Measurements from ENCODE around the gene NEDD4L. TPM values are rescaled to one million over a fixed set of nuclear protein-coding genes. Genes with fewer than 3 reads are reported as not detected.

NEDD4L gene
- total RNA-seq, 2 experiments from 2014 or later = 3.2 to 3.3 TPM

DNA sequence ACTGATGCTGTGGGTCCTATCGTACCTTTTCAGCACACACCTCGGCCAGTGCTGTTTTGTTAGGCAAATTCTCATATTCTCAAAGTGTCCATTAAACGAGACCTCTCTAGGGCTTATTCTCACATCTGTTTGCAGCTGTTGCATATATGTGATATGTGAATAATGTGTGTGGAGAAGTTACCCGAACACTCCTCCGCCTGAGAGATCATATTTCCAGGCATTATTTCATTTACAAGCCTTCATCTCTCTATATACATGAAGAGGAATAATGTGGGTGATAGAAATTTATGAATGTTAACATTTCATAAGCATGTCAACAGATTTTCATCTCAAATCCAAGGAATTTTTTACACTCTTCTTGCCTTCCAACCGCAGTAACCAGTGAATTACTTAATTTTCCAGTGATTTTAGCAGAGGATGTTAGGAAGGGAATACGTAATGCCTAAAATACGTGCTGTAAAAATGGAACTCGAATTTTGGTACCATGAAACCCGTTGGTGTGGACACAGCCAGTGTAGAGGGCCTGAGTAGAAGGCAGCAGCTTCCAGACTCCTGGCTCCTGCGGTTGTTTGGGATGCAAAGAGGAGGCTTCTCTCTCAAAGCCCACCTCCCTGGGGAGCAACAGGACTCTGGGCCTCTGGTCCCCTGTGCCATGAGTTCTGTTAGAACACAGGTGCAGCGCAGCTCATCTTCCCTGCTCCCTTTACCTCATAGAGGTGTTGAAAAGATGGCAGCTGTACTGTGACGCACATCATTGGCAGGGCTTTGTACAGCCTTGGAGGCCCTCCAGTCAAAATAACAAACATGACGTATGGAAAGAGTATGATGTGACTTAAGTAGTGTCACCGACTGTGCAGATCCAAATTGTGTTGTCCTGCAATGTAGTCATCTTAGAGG lies 280.1 kb downstream of the NEDD4L start:
- no peaks in the 10 kb centered on the region for H3K36me3 ChIP-seq (ENCODE audit: insufficient read depth, low read length)
- BruUV-seq (replicated peaks) = no TSS peak
- H3K27ac ChIP-seq (ENCODE audit: low read depth, low read length, poor library complexity, severe bottlenecking) = no peak overlapping the region
- POLR2A ChIA-PET = no interaction called here
- no peak overlapping the region for H2AFZ ChIP-seq (ENCODE audit: low read length)
- no peak overlapping the region for H3K4me3 ChIP-seq (ENCODE audit: low read depth, low read length, poor library complexity, severe bottlenecking)
- no peaks in the 10 kb centered on the region for H3K9me3 ChIP-seq (ENCODE audit: low read length)
- TF ChIP-seq EZH2phosphoT487 (IDR thresholded peaks at IDR 0.05; ENCODE audit: borderline replicate concordance, low read depth, low read length) = no peak
- TF ChIP-seq, protein P1, sequence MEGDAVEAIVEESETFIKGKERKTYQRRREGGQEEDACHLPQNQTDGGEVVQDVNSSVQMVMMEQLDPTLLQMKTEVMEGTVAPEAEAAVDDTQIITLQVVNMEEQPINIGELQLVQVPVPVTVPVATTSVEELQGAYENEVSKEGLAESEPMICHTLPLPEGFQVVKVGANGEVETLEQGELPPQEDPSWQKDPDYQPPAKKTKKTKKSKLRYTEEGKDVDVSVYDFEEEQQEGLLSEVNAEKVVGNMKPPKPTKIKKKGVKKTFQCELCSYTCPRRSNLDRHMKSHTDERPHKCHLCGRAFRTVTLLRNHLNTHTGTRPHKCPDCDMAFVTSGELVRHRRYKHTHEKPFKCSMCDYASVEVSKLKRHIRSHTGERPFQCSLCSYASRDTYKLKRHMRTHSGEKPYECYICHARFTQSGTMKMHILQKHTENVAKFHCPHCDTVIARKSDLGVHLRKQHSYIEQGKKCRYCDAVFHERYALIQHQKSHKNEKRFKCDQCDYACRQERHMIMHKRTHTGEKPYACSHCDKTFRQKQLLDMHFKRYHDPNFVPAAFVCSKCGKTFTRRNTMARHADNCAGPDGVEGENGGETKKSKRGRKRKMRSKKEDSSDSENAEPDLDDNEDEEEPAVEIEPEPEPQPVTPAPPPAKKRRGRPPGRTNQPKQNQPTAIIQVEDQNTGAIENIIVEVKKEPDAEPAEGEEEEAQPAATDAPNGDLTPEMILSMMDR (conservative IDR thresholded peaks at IDR 0.05; ENCODE audit: low read length) = no peak
- H3K4me1 ChIP-seq (ENCODE audit: insufficient read depth, low read length, poor library complexity, severe bottlenecking) = no peaks in the 10 kb centered on the region
- intact Hi-C loops (cut with micrococcal nuclease; ENCODE audit: unreplicated experiment) = no loop called here
- no peaks in the 10 kb centered on the region for H3K79me2 ChIP-seq (ENCODE audit: insufficient read depth, low read depth, low read length)
- CTCF ChIA-PET (ENCODE audit: unreplicated experiment) = no interaction called here
- no peak for DNase-seq (ENCODE audit: low spot score)
- H3K9me2 ChIP-seq (ENCODE audit: insufficient read depth, low read length) = no peaks in the 10 kb centered on the region
- no peak overlapping the region for H3K4me2 ChIP-seq (ENCODE audit: low read length)
- H4K20me1 ChIP-seq (ENCODE audit: insufficient read depth, low read length) = no peaks in the 10 kb centered on the region

GRCh38 chr18:58324824-58325480 lies 280.9 kb downstream of the NEDD4L start:
- no peak overlapping the region for H2AFZ ChIP-seq (ENCODE audit: low read length)
- H3K9me3 ChIP-seq (ENCODE audit: low read length) = no peaks in the 10 kb centered on the region
- intact Hi-C loops (cut with micrococcal nuclease; ENCODE audit: unreplicated experiment) = no loop called here
- DNase-seq (ENCODE audit: low spot score) = no peak
- no peaks in the 10 kb centered on the region for H3K9me2 ChIP-seq (ENCODE audit: insufficient read depth, low read length)
- no peaks in the 10 kb centered on the region for H3K79me2 ChIP-seq (ENCODE audit: insufficient read depth, low read depth, low read length)
- H3K36me3 ChIP-seq (ENCODE audit: insufficient read depth, low read length) = no peaks in the 10 kb centered on the region
- H3K27ac ChIP-seq (ENCODE audit: low read depth, low read length, poor library complexity, severe bottlenecking) = no peak overlapping the region
- POLR2A ChIA-PET = interaction anchor here (0.8 kb wide), 1 partner anchor 38 kb away, joined by 3 read pairs; no protein-coding TSS in a partner anchor
- CTCF ChIA-PET (ENCODE audit: unreplicated experiment) = no interaction called here
- no peak for TF ChIP-seq EZH2phosphoT487 (IDR thresholded peaks at IDR 0.05; ENCODE audit: borderline replicate concordance, low read depth, low read length)
- TF ChIP-seq, protein P1 (conservative IDR thresholded peaks at IDR 0.05; ENCODE audit: low read length) = no peak
- BruUV-seq (replicated peaks) = no TSS peak
- H3K4me1 ChIP-seq (ENCODE audit: insufficient read depth, low read length, poor library complexity, severe bottlenecking) = no peaks in the 10 kb centered on the region
- no peak overlapping the region for H3K4me3 ChIP-seq (ENCODE audit: low read depth, low read length, poor library complexity, severe bottlenecking)
- no peak overlapping the region for H3K4me2 ChIP-seq (ENCODE audit: low read length)
- no peaks in the 10 kb centered on the region for H4K20me1 ChIP-seq (ENCODE audit: insufficient read depth, low read length)

Measured in OCI-LY7 (cell line).